Measurements from ENCODE around the gene EPHB2.

DNA sequence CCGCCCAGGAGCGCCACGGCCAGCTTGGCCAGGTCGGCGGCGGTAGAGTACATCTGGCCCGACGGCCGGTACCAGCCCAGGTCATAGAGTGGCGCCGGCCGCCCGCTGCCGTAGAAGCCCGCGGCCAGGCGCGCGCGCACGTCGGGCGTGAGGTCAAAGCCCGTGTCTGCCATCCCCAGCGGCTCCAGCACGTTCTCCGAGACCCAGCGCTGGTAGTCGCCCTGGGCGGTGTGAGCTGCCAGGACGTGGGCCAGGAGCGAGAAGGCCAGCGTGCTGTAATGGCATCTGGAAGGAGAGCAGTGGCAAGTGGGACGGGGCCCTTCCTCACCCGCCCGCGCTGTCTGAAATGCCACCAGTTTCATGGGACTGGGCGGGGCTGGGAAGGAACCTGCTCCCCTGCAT lies 243.1 kb downstream of the EPHB2 start:
- TF ChIP-seq, protein P1, sequence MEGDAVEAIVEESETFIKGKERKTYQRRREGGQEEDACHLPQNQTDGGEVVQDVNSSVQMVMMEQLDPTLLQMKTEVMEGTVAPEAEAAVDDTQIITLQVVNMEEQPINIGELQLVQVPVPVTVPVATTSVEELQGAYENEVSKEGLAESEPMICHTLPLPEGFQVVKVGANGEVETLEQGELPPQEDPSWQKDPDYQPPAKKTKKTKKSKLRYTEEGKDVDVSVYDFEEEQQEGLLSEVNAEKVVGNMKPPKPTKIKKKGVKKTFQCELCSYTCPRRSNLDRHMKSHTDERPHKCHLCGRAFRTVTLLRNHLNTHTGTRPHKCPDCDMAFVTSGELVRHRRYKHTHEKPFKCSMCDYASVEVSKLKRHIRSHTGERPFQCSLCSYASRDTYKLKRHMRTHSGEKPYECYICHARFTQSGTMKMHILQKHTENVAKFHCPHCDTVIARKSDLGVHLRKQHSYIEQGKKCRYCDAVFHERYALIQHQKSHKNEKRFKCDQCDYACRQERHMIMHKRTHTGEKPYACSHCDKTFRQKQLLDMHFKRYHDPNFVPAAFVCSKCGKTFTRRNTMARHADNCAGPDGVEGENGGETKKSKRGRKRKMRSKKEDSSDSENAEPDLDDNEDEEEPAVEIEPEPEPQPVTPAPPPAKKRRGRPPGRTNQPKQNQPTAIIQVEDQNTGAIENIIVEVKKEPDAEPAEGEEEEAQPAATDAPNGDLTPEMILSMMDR (IDR thresholded peaks at IDR 0.05), result no peak
- TF ChIP-seq, protein P2, sequence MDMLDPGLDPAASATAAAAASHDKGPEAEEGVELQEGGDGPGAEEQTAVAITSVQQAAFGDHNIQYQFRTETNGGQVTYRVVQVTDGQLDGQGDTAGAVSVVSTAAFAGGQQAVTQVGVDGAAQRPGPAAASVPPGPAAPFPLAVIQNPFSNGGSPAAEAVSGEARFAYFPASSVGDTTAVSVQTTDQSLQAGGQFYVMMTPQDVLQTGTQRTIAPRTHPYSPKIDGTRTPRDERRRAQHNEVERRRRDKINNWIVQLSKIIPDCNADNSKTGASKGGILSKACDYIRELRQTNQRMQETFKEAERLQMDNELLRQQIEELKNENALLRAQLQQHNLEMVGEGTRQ (CRISPR knock-in tag; IDR thresholded peaks at IDR 0.05), result no peak
- TF ChIP-seq RELA (CRISPR knock-in tag; IDR thresholded peaks at IDR 0.05; ENCODE audit: borderline replicate concordance) (no peak), ZNF121 (CRISPR knock-in tag; IDR thresholded peaks at IDR 0.05) (no peak)
